Loucy (cell line): Measurements from ENCODE around the gene RAD23A.

Experiments
- EZH2phosphoT487 ChIP-seq: fragments of 200-600 bp; IDR thresholded peaks from 2 replicates; pipeline ENCODE4 v1.6.1; 2018; ENCODE audit warnings: antibody characterized with exemption, mild to moderate bottlenecking, moderate library complexity, borderline replicate concordance
- TF ChIP-seq, protein P1 (sequence below): fragments of 200-600 bp; sonication (generic); conservative IDR thresholded peaks from 2 replicates; pipeline ENCODE4 v1.5.1; 2014; ENCODE audit warnings: mild to moderate bottlenecking, antibody characterized with exemption, low read length

- TF ChIP-seq, protein P1, sequence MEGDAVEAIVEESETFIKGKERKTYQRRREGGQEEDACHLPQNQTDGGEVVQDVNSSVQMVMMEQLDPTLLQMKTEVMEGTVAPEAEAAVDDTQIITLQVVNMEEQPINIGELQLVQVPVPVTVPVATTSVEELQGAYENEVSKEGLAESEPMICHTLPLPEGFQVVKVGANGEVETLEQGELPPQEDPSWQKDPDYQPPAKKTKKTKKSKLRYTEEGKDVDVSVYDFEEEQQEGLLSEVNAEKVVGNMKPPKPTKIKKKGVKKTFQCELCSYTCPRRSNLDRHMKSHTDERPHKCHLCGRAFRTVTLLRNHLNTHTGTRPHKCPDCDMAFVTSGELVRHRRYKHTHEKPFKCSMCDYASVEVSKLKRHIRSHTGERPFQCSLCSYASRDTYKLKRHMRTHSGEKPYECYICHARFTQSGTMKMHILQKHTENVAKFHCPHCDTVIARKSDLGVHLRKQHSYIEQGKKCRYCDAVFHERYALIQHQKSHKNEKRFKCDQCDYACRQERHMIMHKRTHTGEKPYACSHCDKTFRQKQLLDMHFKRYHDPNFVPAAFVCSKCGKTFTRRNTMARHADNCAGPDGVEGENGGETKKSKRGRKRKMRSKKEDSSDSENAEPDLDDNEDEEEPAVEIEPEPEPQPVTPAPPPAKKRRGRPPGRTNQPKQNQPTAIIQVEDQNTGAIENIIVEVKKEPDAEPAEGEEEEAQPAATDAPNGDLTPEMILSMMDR = no peak
- TF ChIP-seq EZH2phosphoT487 = no peak
These were observed 37.4 kb downstream of the RAD23A start for GRCh38 chr19:12983091-12983490.
